Memory B cell (primary cell): ENCODE data around the gene AADACL3.
"Not testable (repeated sequence)": the region's sequence is repeated elsewhere in the genome, so short reads cannot be mapped to it uniquely, and the experiment has no call there.

ENCODE experiments used
- ATAC-seq: fragments of 150-1000 bp; cut with Tn5 transposase; 2 replicates; pipeline ENCODE4 v1.10.0; 2021; ENCODE audit warnings: low read depth, mild to moderate bottlenecking, moderate library complexity
- DNase-seq, 2 donors: peaks; one replicate each; pipeline ENCODE4 v3.0.0; 2022; ENCODE audit warnings: low spot score in 2 of 2
- H3K27ac Mint-ChIP-seq: one replicate; pipeline ENCODE4 v1.8.0; 2022; ENCODE audit warnings: mild to moderate bottlenecking, moderate library complexity, mixed read lengths
- H3K27me3 Mint-ChIP-seq: one replicate; pipeline ENCODE4 v1.8.0; 2022; ENCODE audit warnings: mixed read lengths
- H3K36me3 Mint-ChIP-seq: one replicate; pipeline ENCODE4 v1.8.0; 2022; ENCODE audit warnings: mild to moderate bottlenecking, mixed read lengths
- H3K4me1 Mint-ChIP-seq: one replicate; pipeline ENCODE4 v1.8.0; 2022; ENCODE audit warnings: mixed read lengths
- H3K4me3 Mint-ChIP-seq: one replicate; pipeline ENCODE4 v1.8.0; 2022; ENCODE audit warnings: mild to moderate bottlenecking, moderate library complexity, mixed read lengths
- H3K9me3 Mint-ChIP-seq: one replicate; pipeline ENCODE4 v1.8.0; 2022; ENCODE audit warnings: mixed read lengths

AADACL3 gene

DNA sequence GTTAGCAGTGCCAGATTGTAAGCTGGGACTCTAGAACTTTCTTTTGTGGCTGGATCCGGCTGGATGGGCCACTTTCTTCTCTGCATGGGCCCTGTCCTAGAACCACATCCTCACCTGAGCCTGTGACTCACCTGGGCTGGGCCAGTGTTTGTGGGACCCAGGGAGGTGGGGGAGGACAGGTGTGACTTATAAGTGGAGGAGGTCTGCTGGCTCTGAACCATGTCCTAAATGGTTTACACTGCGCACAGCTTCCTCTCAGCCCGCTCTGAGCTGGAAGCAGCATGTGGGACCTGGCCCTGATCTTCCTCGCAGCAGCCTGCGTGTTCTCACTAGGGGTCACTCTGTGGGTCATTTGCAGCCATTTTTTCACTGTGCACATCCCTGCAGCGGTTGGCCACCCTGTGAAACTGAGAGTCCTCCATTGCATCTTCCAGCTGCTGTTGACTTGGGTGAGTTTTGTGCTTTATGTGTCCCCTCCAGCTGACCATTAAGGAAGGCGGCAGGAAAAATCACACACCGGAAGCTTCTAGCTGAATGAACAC, at the start of gene AADACL3:
Gene AADACL3 (plus strand): TSS at position 215 of the 542 bp plus-strand sequence. CDS start 67 bp downstream, at position 282.
- Mint-ChIP-seq H3K27me3 (peaks cover 11% of the 10 kb centered on the region), H3K4me1 (no peaks in the 10 kb centered on the region), H3K27ac (no peak within 1 kb of the TSS), H3K36me3 (no peaks in the 10 kb centered on the region), H3K4me3 (no peak within 1 kb of the TSS), H3K9me3 (no peaks in the 10 kb centered on the region)
- no peak for ATAC-seq
- DNase-seq, result no peak

GRCh38 chr1:12666141-12666735, 49.7 kb upstream of the AADACL3 start:
- DNase-seq (no peak), ATAC-seq (no peak)
- H3K4me3 Mint-ChIP-seq, result no peak overlapping the region
- H3K27me3 Mint-ChIP-seq, result peaks cover 4% of the 10 kb centered on the region
- H3K4me1 Mint-ChIP-seq, result no peaks in the 10 kb centered on the region
- H3K36me3 Mint-ChIP-seq, result peaks cover 2% of the 10 kb centered on the region
- H3K27ac Mint-ChIP-seq, result no peak overlapping the region
- H3K9me3 Mint-ChIP-seq, result peaks cover 7% of the 10 kb centered on the region

GRCh38 chr1:12669529-12670068, 46.3 kb upstream of the AADACL3 start:
- no peaks in the 10 kb centered on the region for H3K36me3 Mint-ChIP-seq
- peaks cover 11% of the 10 kb centered on the region for H3K27me3 Mint-ChIP-seq
- ATAC-seq (no peak), DNase-seq (no peak)
- H3K27ac Mint-ChIP-seq, result no peak overlapping the region
- H3K4me1 Mint-ChIP-seq, result no peaks in the 10 kb centered on the region
- no peak overlapping the region for H3K4me3 Mint-ChIP-seq
- H3K9me3 Mint-ChIP-seq, result peaks cover 5% of the 10 kb centered on the region

- Mint-ChIP-seq H3K9me3 (no peaks in the 10 kb centered on the region), H3K27ac (no peak overlapping the region), H3K4me3 (no peak overlapping the region), H3K4me1 (no peaks in the 10 kb centered on the region), H3K27me3 (peaks cover 32% of the 10 kb centered on the region), H3K36me3 (no peaks in the 10 kb centered on the region)
- DNase-seq (no peak), ATAC-seq (no peak)
These were observed 41.6 kb upstream of the AADACL3 start for GRCh38 chr1:12674358-12674757.

DNA sequence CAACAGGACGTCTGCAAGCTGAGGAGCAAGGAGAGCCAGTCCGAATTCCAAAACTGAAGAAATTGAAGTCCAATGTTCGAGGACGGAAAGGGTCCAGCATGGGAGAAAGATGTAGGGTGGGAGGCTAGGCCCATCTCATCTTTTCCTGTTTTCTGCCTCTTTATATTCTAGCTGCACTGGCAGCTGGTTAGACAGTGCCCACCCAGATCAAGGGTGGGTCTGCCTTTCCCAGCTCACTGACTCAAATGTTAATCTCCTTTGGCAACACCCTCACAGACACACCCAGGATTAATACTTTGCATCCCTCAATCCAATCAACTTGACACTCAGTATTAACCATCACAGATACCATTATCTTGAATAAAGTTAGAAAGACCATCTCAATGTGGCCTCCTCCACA, 39.8 kb upstream of the AADACL3 start:
- H3K4me1 Mint-ChIP-seq, H3K27ac Mint-ChIP-seq, H3K36me3 Mint-ChIP-seq, ATAC-seq, DNase-seq, H3K4me3 Mint-ChIP-seq, H3K9me3 Mint-ChIP-seq: not testable (repeated sequence)
- peaks cover 32% of the 10 kb centered on the region for H3K27me3 Mint-ChIP-seq

- Mint-ChIP-seq H3K4me3 (no peak overlapping the region), H3K4me1 (no peaks in the 10 kb centered on the region), H3K27me3 (peaks cover 27% of the 10 kb centered on the region), H3K27ac (no peak overlapping the region), H3K9me3 (peaks cover 5% of the 10 kb centered on the region), H3K36me3 (no peaks in the 10 kb centered on the region)
- DNase-seq, result no peak
- no peak for ATAC-seq
These were observed 38.3 kb upstream of the AADACL3 start for GRCh38 chr1:12677565-12677964.

GRCh38 chr1:12678350-12678749, 37.6 kb upstream of the AADACL3 start:
- no peak overlapping the region for H3K27ac Mint-ChIP-seq
- ATAC-seq (no peak), DNase-seq (no peak)
- peaks cover 5% of the 10 kb centered on the region for H3K9me3 Mint-ChIP-seq
- peaks cover 29% of the 10 kb centered on the region for H3K27me3 Mint-ChIP-seq
- no peak overlapping the region for H3K4me3 Mint-ChIP-seq
- H3K36me3 Mint-ChIP-seq, result no peaks in the 10 kb centered on the region
- H3K4me1 Mint-ChIP-seq, result no peaks in the 10 kb centered on the region

GRCh38 chr1:12678820-12679219, 37.1 kb upstream of the AADACL3 start:
- no peak overlapping the region for H3K4me3 Mint-ChIP-seq
- ATAC-seq (no peak), DNase-seq (no peak)
- peaks cover 30% of the 10 kb centered on the region for H3K27me3 Mint-ChIP-seq
- H3K4me1 Mint-ChIP-seq, result no peaks in the 10 kb centered on the region
- H3K27ac Mint-ChIP-seq, result no peak overlapping the region
- peaks cover 5% of the 10 kb centered on the region for H3K9me3 Mint-ChIP-seq
- H3K36me3 Mint-ChIP-seq, result no peaks in the 10 kb centered on the region

DNA sequence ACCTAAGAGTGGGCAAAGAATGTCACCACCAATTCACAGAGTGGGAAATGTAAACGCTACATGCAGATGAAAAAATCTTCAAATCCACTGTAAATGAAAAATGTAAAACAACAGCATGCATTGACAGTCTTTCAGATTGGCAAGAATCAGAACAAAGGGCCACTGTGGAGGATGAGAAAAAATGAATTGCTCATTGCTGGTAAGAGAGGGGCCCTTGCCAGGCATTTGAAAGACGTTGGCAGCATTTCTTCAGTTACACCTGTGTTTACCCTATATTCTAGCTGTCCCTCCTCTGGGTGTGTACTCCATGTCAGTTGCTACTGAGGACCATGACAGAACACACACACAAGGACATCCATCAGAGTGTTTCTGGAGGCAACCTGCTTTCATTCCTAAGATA, 25.8 kb upstream of the AADACL3 start:
- Mint-ChIP-seq H3K27me3 (peaks cover 4% of the 10 kb centered on the region), H3K4me1 (no peaks in the 10 kb centered on the region), H3K27ac (no peak overlapping the region), H3K36me3 (no peaks in the 10 kb centered on the region), H3K4me3 (no peak overlapping the region), H3K9me3 (no peaks in the 10 kb centered on the region)
- ATAC-seq, result no peak
- DNase-seq, result no peak

DNA sequence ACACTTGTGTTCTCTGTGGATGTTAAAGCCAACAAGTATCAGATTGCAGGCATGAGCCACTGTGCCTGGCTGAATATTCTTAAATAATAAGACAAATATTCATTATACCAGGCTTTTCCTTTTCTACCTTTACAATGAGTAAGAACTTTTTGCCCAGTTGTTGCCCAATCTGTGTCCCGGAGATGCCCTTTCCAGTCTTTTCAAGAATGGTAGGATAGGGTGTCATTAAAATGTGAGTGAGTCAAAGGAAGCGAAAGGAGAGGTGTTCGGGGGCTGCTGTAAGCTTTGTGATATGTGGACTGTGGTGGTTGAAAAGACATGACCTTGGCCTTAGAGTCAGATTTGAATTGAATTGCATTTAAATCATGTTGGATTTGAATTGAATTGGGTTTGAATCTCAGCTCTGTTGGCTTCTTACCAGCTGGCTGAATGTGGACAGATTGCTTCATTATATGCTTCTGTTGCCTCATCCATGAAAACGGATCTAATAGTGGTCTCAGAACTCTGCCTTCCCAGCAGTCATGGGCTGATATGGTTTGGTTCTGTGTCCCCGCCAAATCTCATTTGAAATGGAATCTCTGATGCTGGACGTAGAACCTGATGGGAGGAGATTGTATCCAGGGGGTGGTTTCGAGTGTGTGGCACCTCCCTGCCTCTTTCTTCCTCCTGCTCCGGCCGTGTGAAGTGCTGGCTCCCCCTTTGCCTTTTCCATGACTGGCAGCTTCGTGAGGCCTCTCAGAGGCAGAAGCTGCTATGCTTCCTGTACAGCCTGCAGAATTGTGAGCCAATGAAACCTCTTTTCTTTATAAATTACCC, 22.7 kb upstream of the AADACL3 start:
- Mint-ChIP-seq H3K9me3 (peaks cover 2% of the 10 kb centered on the region), H3K27ac (no peak overlapping the region), H3K4me3 (no peak overlapping the region), H3K36me3 (no peaks in the 10 kb centered on the region), H3K27me3 (peaks cover 10% of the 10 kb centered on the region), H3K4me1 (no peaks in the 10 kb centered on the region)
- DNase-seq, result no peak
- no peak for ATAC-seq

GRCh38 chr1:12696658-12697057, 19.3 kb upstream of the AADACL3 start:
- H3K36me3 Mint-ChIP-seq, result no peaks in the 10 kb centered on the region
- H3K4me3 Mint-ChIP-seq, result no peak overlapping the region
- ATAC-seq, result no peak
- no peaks in the 10 kb centered on the region for H3K4me1 Mint-ChIP-seq
- peaks cover 4% of the 10 kb centered on the region for H3K9me3 Mint-ChIP-seq
- no peak for DNase-seq
- peaks cover 13% of the 10 kb centered on the region for H3K27me3 Mint-ChIP-seq
- no peak overlapping the region for H3K27ac Mint-ChIP-seq

DNA sequence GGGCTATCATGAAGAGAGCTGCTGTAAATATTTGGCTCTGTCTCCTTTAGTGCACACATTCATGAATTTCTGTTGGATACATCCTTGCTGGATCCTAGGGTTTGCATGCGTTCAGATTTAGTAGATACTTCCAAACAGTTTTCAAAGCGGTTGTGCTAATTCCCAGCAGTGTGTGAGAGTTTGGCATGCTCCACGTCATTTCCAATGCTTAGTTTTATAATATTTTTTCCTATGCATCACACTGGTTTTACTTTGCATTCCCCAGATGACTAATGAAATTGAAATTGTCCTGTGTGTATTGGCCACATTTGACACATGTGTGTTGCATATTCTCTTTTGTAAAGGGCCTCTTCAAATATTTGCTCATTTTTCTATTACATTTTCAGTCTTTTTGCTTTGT, 18.5 kb upstream of the AADACL3 start:
- peaks cover 4% of the 10 kb centered on the region for H3K9me3 Mint-ChIP-seq
- H3K27ac Mint-ChIP-seq, result no peak overlapping the region
- no peaks in the 10 kb centered on the region for H3K36me3 Mint-ChIP-seq
- DNase-seq (no peak), ATAC-seq (no peak)
- peaks cover 13% of the 10 kb centered on the region for H3K27me3 Mint-ChIP-seq
- H3K4me3 Mint-ChIP-seq, result no peak overlapping the region
- no peaks in the 10 kb centered on the region for H3K4me1 Mint-ChIP-seq

GRCh38 chr1:12703821-12704451, 12.0 kb upstream of the AADACL3 start:
- ATAC-seq (no peak), DNase-seq (no peak)
- Mint-ChIP-seq H3K36me3 (peaks cover 2% of the 10 kb centered on the region), H3K4me1 (no peaks in the 10 kb centered on the region), H3K9me3 (peaks cover 13% of the 10 kb centered on the region), H3K27ac (no peak overlapping the region), H3K4me3 (no peak overlapping the region), H3K27me3 (peaks cover 6% of the 10 kb centered on the region)

DNA sequence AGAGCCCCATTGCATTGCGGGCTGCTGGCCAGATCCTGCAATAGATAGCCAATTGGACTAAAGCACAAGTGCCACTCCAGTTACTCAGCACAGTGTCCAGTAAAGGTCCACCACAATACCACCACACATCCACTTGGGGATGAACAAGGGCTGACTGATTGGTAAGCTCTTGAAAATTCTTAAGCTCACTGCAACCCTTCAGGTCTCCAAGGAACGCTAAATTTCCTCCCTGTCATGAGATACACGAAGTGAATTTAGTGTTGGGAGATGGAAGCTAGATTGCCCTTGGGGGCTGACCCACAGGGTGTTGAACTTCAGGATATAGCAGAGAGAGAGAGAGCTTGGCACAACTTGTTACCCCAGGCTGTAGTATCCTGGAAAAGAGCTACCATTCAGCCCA, 9.8 kb upstream of the AADACL3 start:
- Mint-ChIP-seq H3K27me3 (peaks cover 1% of the 10 kb centered on the region), H3K27ac (no peak overlapping the region), H3K4me1 (no peaks in the 10 kb centered on the region), H3K9me3 (peaks cover 11% of the 10 kb centered on the region), H3K36me3 (peaks cover 2% of the 10 kb centered on the region), H3K4me3 (no peak overlapping the region)
- DNase-seq, result no peak
- no peak for ATAC-seq
